ENCODE results near the gene USP14.

- TF ChIP-seq CTCF (conservative IDR thresholded peaks at IDR 0.05; ENCODE audit: low read depth in 2 of 2): no peak
- no peak for TF ChIP-seq EZH2phosphoT487 (IDR thresholded peaks at IDR 0.05; ENCODE audit: unreplicated experiment)
- TF ChIP-seq EZH2 (IDR thresholded peaks at IDR 0.05; ENCODE audit: low read depth, unreplicated experiment): no peak
- TF ChIP-seq CREB1 (CRISPR knock-in tag; IDR thresholded peaks at IDR 0.05; ENCODE audit: low read depth): no peak
- TF ChIP-seq JUNB (IDR thresholded peaks at IDR 0.05; ENCODE audit: unreplicated experiment): no peak
These were observed 87.0 kb downstream of the USP14 start for GRCh38 chr18:245282-245847.

Measured in GM23338 (cell line).